Activated naive CD8-positive, alpha-beta T cell treated with anti-CD3 and anti-CD28 coated beads, Interleukin-2, amount 10 ng/mL, durations not matched to agents 7 days and 5 days (primary cell): ENCODE data around the gene NAPSA. TPM values are rescaled to one million over a fixed set of nuclear protein-coding genes. Genes with fewer than 3 reads are reported as not detected.

Experiments
- ATAC-seq: fragments of 150-1000 bp; cut with Tn5 transposase; one replicate; pipeline ENCODE4 v1.10.0; 2021; ENCODE audit warnings: low read depth, moderate library complexity
- POLR2A ChIA-PET: fragments of 350-600 bp; sonication (Branson Sonifier 250); formaldehyde crosslinking; loops from one replicate; lab custom pipeline; 2021; ENCODE audit warnings: antibody characterized with exemption; lab: Charles Lee
- DNase-seq: peaks from one replicate; pipeline ENCODE4 v3.0.0; 2021
- H3K27ac Mint-ChIP-seq: one replicate; pipeline ENCODE4 v1.8.0; 2022; ENCODE audit warnings: mild to moderate bottlenecking, mixed read lengths
- H3K27me3 Mint-ChIP-seq: one replicate; pipeline ENCODE4 v1.8.0; 2022; ENCODE audit warnings: mild to moderate bottlenecking, moderate library complexity, mixed read lengths
- H3K36me3 Mint-ChIP-seq: one replicate; pipeline ENCODE4 v1.8.0; 2021; ENCODE audit warnings: mild to moderate bottlenecking, mixed read lengths
- H3K4me1 Mint-ChIP-seq: one replicate; pipeline ENCODE4 v1.8.0; 2021; ENCODE audit warnings: mixed read lengths
- H3K4me3 Mint-ChIP-seq: one replicate; pipeline ENCODE4 v1.8.0; 2022; ENCODE audit warnings: mild to moderate bottlenecking, moderate library complexity, mixed read lengths
- H3K9me3 Mint-ChIP-seq: one replicate; pipeline ENCODE4 v1.8.0; 2021; ENCODE audit warnings: mixed read lengths
- total RNA-seq, 2 experiments: library from RNA; stranded (reverse); gene quantifications; one replicate each; pipeline ENCODE4 v1.2.3, GENCODE V29; 2021

Gene NAPSA
- total RNA-seq, 2 experiments from 2014 or later, result 4.8 to 5.4 TPM

DNA sequence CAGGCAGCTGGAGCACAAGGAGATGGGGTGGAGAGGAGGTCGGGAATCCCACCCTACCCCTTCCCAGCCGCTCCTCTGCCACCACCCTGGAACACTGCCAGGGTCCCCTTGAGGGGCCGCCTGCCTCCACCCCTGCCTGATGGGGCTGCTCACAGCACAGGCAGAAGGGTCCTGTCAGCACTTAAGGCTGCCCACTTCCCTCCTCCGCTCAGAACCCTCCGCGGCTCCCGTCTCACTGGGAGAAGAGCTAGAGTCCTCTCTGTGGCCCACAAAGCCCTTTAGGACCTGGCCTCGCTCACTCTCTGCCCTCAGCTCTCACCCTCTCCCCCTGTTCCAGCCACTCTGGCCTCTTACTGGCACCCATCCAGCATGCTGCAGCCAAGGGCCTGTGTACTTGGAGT, 15.3 kb upstream of the NAPSA start:
- peaks cover 21% of the 10 kb centered on the region for H3K36me3 Mint-ChIP-seq
- H3K27me3 Mint-ChIP-seq, result no peaks in the 10 kb centered on the region
- no peaks in the 10 kb centered on the region for H3K9me3 Mint-ChIP-seq
- no peak overlapping the region for H3K27ac Mint-ChIP-seq
- H3K4me1 Mint-ChIP-seq, result peaks cover 20% of the 10 kb centered on the region
- POLR2A ChIA-PET, result no interaction called here
- DNase-seq (no peak), ATAC-seq (no peak)
- no peak overlapping the region for H3K4me3 Mint-ChIP-seq

DNA sequence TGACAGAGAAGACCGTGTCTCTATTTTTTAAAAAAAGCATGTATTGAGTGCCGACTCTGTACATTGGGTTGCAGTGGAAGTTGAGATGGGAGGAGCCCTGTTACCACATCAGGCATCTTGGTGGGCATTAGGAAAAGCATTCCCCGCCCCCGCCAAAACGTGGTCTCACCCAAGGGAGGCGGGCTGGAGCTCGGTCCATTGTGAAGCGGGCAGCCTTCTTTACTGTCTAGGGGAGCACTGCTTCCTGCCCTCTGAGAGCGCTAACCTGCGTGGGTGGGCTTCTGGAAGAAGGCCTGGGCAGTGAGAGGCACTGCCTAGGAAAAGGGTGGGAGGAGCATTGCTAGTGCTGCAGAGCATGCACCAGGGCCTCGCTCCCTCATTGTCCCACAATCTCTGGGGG, 14.7 kb upstream of the NAPSA start:
- peaks cover 19% of the 10 kb centered on the region for H3K4me1 Mint-ChIP-seq
- no peaks in the 10 kb centered on the region for H3K27me3 Mint-ChIP-seq
- H3K36me3 Mint-ChIP-seq, result peaks cover 20% of the 10 kb centered on the region
- H3K9me3 Mint-ChIP-seq, result no peaks in the 10 kb centered on the region
- no peak overlapping the region for H3K27ac Mint-ChIP-seq
- no peak for ATAC-seq
- no peak for DNase-seq
- H3K4me3 Mint-ChIP-seq, result no peak overlapping the region
- POLR2A ChIA-PET, result no interaction called here

DNA sequence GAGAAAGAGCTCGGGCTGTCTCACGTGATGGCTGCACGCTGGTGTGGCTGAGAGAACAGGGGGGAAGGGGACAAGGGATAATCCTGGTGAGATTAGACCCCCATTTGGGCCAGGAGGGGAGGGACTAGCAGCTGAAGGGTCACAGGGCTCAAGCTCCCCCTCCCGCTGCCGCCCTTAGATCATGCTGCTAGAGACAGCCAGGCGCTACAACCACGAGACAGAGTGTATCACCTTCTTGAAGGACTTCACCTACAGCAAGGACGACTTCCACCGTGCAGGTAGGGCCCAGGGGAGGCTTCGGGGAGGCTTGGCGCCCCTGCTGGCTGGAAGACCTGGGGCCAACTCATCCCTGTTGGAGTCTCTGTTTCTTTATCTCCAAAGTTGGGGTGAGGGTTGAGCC, 14.2 kb upstream of the NAPSA start:
- DNase-seq, result no peak
- Mint-ChIP-seq H3K36me3 (peaks cover 14% of the 10 kb centered on the region), H3K4me3 (no peak overlapping the region), H3K27ac (no peak overlapping the region), H3K27me3 (no peaks in the 10 kb centered on the region), H3K4me1 (peaks cover 15% of the 10 kb centered on the region), H3K9me3 (no peaks in the 10 kb centered on the region)
- POLR2A ChIA-PET, result no interaction called here
- ATAC-seq, result no peak

DNA sequence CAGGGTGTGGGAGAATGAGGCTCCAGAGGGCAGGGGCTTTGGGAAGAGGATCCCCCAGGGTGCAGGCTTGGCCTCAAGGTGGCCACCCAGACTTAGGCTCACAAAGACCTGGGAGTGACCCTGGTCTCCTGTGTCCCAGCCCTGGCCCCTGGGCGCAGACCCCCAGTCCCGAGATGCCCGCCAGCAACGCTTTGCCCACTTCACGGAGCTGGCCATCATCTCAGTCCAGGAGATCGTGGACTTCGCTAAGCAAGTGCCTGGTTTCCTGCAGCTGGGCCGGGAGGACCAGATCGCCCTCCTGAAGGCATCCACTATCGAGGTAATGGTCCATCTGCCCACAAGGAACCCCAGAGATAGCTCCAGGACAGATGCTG, 13.4 kb upstream of the NAPSA start:
- no peaks in the 10 kb centered on the region for H3K9me3 Mint-ChIP-seq
- peaks cover 12% of the 10 kb centered on the region for H3K36me3 Mint-ChIP-seq
- ATAC-seq, result no peak
- H3K4me3 Mint-ChIP-seq, result no peak overlapping the region
- H3K4me1 Mint-ChIP-seq, result peaks cover 19% of the 10 kb centered on the region
- no peak for DNase-seq
- POLR2A ChIA-PET, result no interaction called here
- H3K27ac Mint-ChIP-seq, result no peak overlapping the region
- no peaks in the 10 kb centered on the region for H3K27me3 Mint-ChIP-seq

DNA sequence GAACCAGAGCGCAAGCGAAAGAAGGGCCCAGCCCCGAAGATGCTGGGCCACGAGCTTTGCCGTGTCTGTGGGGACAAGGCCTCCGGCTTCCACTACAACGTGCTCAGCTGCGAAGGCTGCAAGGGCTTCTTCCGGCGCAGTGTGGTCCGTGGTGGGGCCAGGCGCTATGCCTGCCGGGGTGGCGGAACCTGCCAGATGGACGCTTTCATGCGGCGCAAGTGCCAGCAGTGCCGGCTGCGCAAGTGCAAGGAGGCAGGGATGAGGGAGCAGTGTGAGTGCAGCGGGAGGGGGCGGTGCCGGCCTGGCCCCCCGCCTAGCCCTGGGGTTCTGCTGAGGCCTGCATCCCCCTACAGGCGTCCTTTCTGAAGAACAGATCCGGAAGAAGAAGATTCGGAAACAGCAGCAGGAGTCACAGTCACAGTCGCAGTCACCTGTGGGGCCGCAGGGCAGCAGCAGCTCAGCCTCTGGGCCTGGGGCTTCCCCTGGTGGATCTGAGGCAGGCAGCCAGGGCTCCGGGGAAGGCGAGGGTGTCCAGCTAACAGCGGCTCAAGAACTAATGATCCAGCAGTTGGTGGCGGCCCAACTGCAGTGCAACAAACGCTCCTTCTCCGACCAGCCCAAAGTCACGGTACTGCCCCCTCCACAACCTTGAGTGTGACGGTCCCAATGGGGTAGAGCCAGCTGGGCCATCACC, 12.9 kb upstream of the NAPSA start:
- Mint-ChIP-seq H3K9me3 (no peaks in the 10 kb centered on the region), H3K27me3 (no peaks in the 10 kb centered on the region), H3K27ac (peak overlapping the region; percentile 56), H3K36me3 (peaks cover 12% of the 10 kb centered on the region), H3K4me3 (peak overlapping the region; percentile 31), H3K4me1 (peaks cover 13% of the 10 kb centered on the region)
- no peak for DNase-seq
- POLR2A ChIA-PET, result no interaction called here
- no peak for ATAC-seq

DNA sequence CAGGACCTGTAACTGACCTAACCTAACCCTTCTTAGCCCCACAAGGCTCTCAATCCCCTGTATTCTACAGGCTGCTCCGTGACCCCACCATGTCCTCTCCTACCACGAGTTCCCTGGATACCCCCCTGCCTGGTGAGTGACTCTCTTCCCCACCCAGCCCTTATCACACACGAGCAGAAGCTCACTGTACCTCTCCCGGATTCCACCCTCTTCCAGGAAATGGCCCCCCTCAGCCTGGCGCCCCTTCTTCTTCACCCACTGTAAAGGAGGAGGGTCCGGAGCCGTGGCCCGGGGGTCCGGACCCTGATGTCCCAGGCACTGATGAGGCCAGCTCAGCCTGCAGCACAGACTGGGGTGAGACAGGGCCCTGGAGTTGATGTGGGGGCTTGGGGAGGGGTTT, 12.1 kb upstream of the NAPSA start:
- DNase-seq, result no peak
- H3K4me1 Mint-ChIP-seq, result peaks cover 11% of the 10 kb centered on the region
- POLR2A ChIA-PET, result interaction anchor here (2.0 kb wide), 1 partner anchor 20 kb away, joined by 13 read pairs; no protein-coding TSS in a partner anchor

DNA sequence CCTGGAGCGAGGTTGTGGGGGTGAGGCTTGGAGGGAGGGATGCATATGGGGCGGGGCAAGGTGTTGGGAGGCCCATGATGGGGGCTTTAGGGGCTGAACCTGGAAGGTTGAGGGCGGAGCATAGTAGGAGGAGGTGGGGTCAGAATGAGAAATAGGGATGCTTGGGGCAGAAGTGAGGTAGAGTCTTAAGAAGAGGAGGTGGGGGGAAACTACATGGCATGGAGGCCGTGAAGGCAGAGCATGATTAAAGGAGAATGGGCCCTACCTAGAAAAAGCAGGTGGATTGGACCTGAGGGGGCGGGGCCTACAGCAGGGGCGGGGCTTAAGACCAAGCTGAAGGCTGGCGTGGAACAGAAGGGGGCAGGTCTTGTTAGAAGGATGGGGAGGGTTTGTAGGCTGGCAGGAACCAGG, 11.6 kb upstream of the NAPSA start:
- ATAC-seq (peak; percentile 3), DNase-seq (peak; percentile 59)
- Mint-ChIP-seq H3K4me3 (peak overlapping the region; percentile 92), H3K9me3 (no peaks in the 10 kb centered on the region), H3K27me3 (no peaks in the 10 kb centered on the region), H3K4me1 (peaks cover 11% of the 10 kb centered on the region), H3K27ac (peak overlapping the region; percentile 98), H3K36me3 (peaks cover 12% of the 10 kb centered on the region)
- POLR2A ChIA-PET, result interaction anchor here (1.8 to 2.0 kb wide), 2 partner anchors 13 to 19 kb away, joined by 10 to 13 read pairs; no protein-coding TSS in a partner anchor

More for the DNA sequence above, 12.1 kb upstream of the NAPSA start:
- no peaks in the 10 kb centered on the region for H3K27me3 Mint-ChIP-seq
- no peak for ATAC-seq
- peak overlapping the region; percentile 92 for H3K4me3 Mint-ChIP-seq
- peaks cover 12% of the 10 kb centered on the region for H3K36me3 Mint-ChIP-seq
- peak overlapping the region; percentile 98 for H3K27ac Mint-ChIP-seq
- no peaks in the 10 kb centered on the region for H3K9me3 Mint-ChIP-seq

DNA sequence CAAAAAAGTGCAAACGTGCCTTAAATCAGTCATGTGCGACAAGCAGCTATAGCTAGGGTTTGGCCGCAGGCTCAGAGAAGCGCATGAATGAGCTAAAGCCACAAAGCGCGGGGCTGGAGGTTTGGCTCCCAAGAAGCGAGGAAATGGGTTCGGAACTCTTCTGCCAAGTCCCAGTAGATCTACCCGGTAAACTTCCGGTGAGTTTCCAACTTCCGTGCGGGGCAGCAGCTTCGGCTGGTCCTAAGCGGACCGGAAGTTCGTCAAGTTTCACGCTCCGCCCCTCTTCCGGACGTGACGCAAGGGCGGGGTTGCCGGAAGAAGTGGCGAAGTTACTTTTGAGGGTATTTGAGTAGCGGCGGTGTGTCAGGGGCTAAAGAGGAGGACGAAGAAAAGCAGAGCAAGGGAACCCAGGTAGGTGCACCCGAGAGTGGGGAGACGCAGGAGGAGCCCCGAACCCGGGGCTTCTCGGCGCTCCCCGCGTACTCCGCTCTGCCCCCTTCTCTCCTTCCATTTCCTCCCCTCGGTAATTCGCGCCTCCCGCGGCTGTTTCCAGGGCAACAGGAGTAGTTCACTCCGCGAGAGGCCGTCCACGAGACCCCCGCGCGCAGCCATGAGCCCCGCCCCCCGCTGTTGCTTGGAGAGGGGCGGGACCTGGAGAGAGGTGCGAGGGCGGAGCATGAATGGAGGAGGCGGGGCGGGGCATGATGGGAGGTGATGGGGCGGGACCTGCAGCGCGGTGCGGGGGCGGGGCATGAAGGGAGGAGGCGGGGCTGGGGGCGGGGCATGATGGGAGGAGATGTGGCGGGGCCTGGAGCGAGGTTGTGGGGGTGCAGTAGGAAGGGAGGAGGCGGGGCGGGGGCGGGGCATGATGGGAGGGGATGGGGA, 11.0 kb upstream of the NAPSA start, which contains the start of gene NR1H2:
TSS of gene NR1H2 (plus strand) at position 292 of the 885 bp plus-strand sequence. CDS start 1,149 bp downstream, outside the sequence.
- POLR2A ChIA-PET, result interaction anchor here (0.5 to 2.0 kb wide), 10 partner anchors 8 to 438 kb away, joined by 3 to 13 read pairs (median 4); partner anchors contain the start of gene POLD1

DNA sequence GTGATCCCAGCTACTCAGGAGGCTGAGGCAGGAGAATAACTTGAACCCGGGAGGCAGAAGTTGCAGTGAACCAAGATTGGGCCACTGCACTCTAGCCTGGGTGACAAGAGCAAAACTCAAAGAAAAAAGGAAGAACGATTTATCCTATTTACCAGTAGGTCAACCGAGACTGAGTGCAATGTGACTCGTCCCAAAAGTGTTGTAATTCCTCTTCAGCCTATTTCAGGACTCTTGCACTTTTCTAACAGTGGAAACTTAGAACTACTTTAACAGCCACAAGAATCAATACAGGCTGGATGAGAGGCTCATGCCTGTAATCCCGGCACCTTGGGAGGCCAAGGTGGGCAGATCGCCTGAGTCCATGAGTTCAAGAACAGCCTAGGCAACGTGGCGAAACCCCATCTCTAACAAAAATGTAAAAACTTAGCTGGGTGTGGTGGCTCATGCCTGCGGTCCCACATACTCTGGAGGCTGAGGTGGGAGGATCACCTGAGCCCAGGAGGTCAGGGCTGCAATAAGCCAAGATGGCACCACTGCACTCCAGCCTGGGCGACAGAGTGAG, 6.6 kb upstream of the NAPSA start:
- ATAC-seq, result no peak
- H3K4me1 Mint-ChIP-seq, result peaks cover 22% of the 10 kb centered on the region
- no peaks in the 10 kb centered on the region for H3K9me3 Mint-ChIP-seq
- peaks cover 2% of the 10 kb centered on the region for H3K36me3 Mint-ChIP-seq
- no peaks in the 10 kb centered on the region for H3K27me3 Mint-ChIP-seq
- H3K4me3 Mint-ChIP-seq, result no peak overlapping the region
- no peak overlapping the region for H3K27ac Mint-ChIP-seq
- POLR2A ChIA-PET, result no interaction called here
- DNase-seq, result no peak

More for the DNA sequence above, 11.0 kb upstream of the NAPSA start, which contains the start of gene NR1H2:
- DNase-seq, result peak; percentile 91
- Mint-ChIP-seq H3K36me3 (peaks cover 11% of the 10 kb centered on the region), H3K27me3 (no peaks in the 10 kb centered on the region), H3K9me3 (no peaks in the 10 kb centered on the region), H3K27ac (peak within 1 kb of the TSS; percentile 98), H3K4me3 (peak within 1 kb of the TSS; percentile 92), H3K4me1 (peaks cover 11% of the 10 kb centered on the region)
- peak; percentile 88 for ATAC-seq

DNA sequence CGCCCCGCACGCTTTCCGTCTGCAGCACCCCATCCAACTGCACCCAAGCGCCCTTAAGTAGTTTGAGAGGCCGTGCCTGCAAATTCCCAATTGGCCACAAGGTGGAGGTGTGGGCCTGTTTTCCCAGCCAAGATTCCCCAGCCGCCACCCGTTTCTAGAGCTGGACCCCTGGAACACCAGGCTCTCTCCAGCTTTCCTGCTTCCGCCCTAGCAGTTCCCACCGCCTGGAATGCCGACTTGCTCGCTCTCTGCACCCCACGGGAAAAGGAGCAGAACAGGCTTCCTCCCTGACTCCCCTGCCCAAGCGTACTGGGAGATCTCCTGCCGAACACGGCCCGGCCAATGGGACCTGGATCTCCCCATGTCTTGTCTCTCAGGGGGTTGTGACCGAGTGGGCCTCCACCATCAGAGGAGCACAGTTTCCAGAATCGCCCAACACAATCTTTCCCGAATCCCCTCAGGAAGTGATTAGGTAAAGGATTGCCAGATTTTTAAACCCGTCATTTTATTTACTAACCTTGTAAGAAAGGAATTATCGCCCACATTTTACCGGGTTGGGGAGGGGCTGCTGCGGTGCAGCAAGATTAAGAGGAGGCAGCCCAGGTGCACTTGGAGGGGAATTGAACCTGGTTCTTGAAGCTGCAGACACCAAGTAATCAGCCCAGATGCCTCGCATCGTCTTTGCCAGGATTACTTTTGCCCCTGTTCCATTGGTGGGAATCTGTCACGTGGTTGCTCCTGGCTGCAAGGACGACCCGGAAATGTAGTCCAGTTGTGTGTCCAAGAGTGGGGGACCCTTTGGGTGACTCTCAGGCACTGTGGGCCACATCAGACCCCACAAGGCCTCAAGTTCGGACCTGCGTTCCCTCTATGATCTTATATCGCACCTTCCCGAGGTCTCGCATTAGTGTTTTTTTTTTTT, 3.5 kb upstream of the NAPSA start:
- ATAC-seq, result peak; percentile 67
- DNase-seq, result peak; percentile 85
- H3K27ac Mint-ChIP-seq, result peak overlapping the region; percentile 92
- H3K4me3 Mint-ChIP-seq, result peak overlapping the region; percentile 92
- no peaks in the 10 kb centered on the region for H3K9me3 Mint-ChIP-seq
- POLR2A ChIA-PET, result interaction anchor here (1.0 to 1.5 kb wide), 3 partner anchors 11 to 47 kb away, joined by 3 to 13 read pairs (median 7); partner anchors contain the start of gene POLD1
- no peaks in the 10 kb centered on the region for H3K27me3 Mint-ChIP-seq
- H3K36me3 Mint-ChIP-seq, result peaks cover 1% of the 10 kb centered on the region
- H3K4me1 Mint-ChIP-seq, result peaks cover 31% of the 10 kb centered on the region

DNA sequence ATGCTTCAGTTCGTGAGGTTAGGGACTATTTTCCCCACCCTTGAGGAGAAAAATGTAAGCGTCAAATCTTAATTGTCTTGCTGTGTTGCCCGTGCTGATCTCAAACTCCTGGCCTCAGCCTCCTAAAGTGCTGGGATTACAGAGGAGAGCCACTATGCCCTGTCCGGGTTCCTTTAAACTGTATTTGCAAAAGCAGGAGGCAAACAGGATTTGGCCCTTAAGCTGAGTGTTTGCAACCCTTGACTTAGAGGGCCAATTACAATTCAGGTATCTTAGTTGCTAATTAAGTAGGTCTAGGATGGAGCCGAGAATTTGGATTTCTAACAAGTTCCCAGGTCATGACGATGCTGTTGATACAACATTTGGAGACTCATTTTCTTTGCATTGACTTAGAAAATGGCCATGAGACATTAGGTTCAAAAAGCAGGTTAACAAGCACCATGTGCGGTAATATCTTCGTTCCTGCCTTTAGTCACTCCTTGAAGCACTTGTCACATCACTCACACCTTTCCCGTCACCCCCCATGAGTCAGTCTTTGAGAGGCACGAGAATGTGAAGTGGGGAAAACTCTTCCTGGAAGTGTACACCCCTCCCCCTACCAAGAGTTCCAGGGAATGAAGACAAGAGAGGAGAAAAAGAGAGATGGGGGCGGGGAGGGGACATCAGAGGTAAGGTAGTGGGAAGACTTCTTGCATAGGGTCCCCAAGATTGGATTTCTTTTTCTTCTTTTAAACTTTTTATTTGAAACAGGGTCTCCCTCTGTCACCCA, 2.6 kb downstream of the NAPSA start:
- Mint-ChIP-seq H3K9me3 (no peaks in the 10 kb centered on the region), H3K27ac (peak overlapping the region; percentile 83), H3K36me3 (peaks cover 14% of the 10 kb centered on the region), H3K4me1 (peaks cover 60% of the 10 kb centered on the region), H3K27me3 (no peaks in the 10 kb centered on the region), H3K4me3 (peak overlapping the region; percentile 62)
- ATAC-seq, result no peak
- POLR2A ChIA-PET, result no interaction called here
- DNase-seq, result peak; percentile 17

DNA sequence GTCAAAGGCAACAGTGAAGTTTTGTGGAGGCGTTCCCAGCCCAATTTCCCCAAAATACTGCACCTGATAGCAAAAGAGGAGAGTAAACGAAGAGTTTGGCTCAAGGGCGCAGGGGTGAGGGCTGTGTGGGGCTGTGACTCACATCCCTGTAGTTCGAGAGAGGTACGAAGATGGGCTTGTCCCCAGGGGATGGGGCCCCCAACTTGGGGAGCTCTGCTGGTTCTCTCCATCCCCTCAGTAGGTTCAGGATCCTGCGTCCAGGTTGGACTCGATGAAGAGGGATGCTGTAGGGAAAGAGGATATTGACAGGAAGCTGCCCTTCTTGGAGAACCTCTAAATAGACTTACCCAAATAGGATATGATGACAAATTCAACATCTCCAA, 3.4 kb downstream of the NAPSA start:
- peaks cover 13% of the 10 kb centered on the region for H3K36me3 Mint-ChIP-seq
- peaks cover under 1% of the 10 kb centered on the region for H3K27me3 Mint-ChIP-seq
- peak overlapping the region; percentile 41 for H3K27ac Mint-ChIP-seq
- ATAC-seq (no peak), DNase-seq (peak; percentile 24)
- peaks cover 54% of the 10 kb centered on the region for H3K4me1 Mint-ChIP-seq
- POLR2A ChIA-PET, result no interaction called here
- H3K4me3 Mint-ChIP-seq, result no peak overlapping the region
- H3K9me3 Mint-ChIP-seq, result no peaks in the 10 kb centered on the region
